HL-60 (cell line): ENCODE measurements around the gene ANKRD33B.

ENCODE experiments used
- DNase-seq, 2 experiments: peaks; one replicate each; pipeline ENCODE4 v3.0.0-alpha.2; 2010 to 2020; ENCODE audit warnings: low read depth in 1 of 2, low spot score in 1 of 2
- H3K27ac ChIP-seq: fragments of 250-450 bp; sonication (Bioruptor Pico); replicated peaks from 2 replicates; pipeline ENCODE4 v1.5.1; 2020; ENCODE audit warnings: mild to moderate bottlenecking, moderate library complexity
- H3K27me3 ChIP-seq: fragments of 250-450 bp; sonication (Bioruptor Pico); 2 replicates; pipeline ENCODE4 v1.5.1; 2021; ENCODE audit warnings: mild to moderate bottlenecking, moderate library complexity; ENCODE audit not compliant: insufficient read depth, poor library complexity, severe bottlenecking
- H3K4me3 ChIP-seq: replicated peaks from 2 replicates; pipeline ENCODE4 v1.5.1; 2011; ENCODE audit warnings: mild to moderate bottlenecking, control low read depth, low read length; ENCODE audit not compliant: insufficient read depth
- CTCF ChIP-seq: IDR thresholded peaks from one replicate; pipeline ENCODE4 v1.5.1; 2011; ENCODE audit warnings: low read length, control low read depth, inconsistent platforms; ENCODE audit not compliant: insufficient read depth
- GABPA ChIP-seq: IDR thresholded peaks from 2 replicates; pipeline ENCODE4 v1.6.1; 2012; ENCODE audit warnings: low read depth
- POLR2AphosphoS5 ChIP-seq: IDR thresholded peaks from 2 replicates; pipeline ENCODE4 v1.6.1; 2012; ENCODE audit warnings: low read depth
- REST ChIP-seq: IDR thresholded peaks from 2 replicates; pipeline ENCODE4 v1.6.1; 2012; ENCODE audit warnings: low read depth; ENCODE audit not compliant: insufficient replicate concordance
- SPI1 ChIP-seq: IDR thresholded peaks from 2 replicates; pipeline ENCODE4 v1.6.1; 2012; ENCODE audit warnings: low read depth, mild to moderate bottlenecking, borderline replicate concordance

Gene ANKRD33B

DNA sequence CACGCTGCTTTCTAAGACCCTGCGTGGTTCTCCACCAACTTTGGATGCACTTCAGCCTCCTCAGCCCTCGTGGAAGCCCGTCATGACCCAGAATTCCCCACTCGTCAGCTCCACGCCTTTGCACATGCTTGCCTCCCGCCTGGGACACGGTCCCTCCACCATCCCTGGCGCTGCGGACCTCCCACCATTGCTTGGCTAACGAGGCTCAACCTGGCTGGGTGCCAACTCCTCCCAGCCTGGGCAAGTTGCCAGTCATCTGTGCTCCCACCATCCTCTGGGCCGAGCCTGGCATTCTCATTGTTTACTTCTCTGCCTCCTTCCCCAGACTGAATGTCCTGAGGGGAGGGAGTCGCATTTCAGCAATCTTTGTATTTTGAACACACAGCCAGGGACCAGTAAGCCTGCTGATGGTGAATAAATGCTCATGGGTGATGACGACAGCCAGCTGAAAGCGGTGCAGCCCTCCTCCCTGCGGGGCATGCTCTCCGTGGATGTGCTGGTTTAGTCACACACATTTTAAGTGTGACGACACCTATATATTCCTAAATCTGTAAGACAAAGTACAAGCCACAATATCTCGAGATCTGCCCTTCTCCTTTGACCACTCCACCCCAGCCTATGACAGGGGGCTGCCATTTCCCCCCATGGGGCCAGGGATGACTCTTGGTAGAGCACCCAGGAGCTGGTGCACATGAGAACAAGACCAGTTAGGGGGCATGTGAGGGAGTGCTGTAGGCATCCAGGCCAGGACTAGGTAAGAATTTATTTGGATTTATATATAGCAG, 37.6 kb downstream of the ANKRD33B start:
- Histone ChIP-seq H3K4me3 (no peak overlapping the region), H3K27me3 (no peaks in the 10 kb centered on the region), H3K27ac (peak overlapping the region; percentile 24)
- DNase-seq, result peak in 1 of 2 experiments; percentile 54
- TF ChIP-seq CTCF (no peak), REST (no peak), POLR2AphosphoS5 (peak; percentile 59)

DNA sequence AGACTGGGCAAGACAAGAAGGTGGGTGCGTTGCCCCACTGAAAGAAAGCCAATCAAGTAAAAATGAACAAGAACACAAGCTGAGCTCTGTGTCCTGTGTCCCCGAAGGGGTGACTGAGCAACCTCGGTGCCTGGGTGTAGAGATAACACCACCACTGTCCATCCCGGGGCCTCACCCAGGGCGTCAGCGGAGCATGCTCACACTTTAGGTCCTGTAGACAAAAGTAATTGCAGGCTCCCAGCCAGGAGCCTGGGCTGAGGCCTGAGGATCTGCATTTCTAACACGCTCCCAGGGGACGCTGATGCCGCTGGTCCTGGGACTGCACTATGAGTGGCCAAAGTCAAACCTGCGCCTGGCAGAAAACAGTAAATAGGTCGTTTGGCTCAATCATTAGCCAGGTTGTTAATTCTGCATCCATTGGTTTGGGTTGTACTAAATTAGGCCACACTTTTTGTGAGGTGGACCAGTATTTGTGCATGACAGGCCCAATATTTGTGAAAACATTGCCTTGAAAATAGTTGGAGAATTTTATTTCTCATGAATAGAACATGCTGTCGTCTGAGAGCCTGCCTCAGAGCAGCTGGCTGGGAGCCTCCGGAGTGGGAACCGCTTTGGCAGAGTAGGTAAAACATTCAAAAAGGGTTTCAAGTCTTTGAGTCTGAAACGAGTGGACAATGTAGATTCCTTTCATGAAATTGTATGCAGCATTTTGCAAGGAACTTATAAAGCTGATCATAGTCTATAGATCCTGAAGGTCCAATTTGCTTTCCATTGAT, 38.3 kb downstream of the ANKRD33B start:
- H3K27ac ChIP-seq, result peak overlapping the region; percentile 24
- H3K27me3 ChIP-seq, result no peaks in the 10 kb centered on the region
- TF ChIP-seq REST (no peak), SPI1 (no peak), GABPA (no peak), POLR2AphosphoS5 (no peak), CTCF (no peak)
- DNase-seq, result no peak
- no peak overlapping the region for H3K4me3 ChIP-seq

GRCh38 chr5:10604975-10605374, 41.1 kb downstream of the ANKRD33B start:
- H3K27me3 ChIP-seq, result no peaks in the 10 kb centered on the region
- peak overlapping the region; percentile 94 for H3K27ac ChIP-seq
- no peak for DNase-seq

More at GRCh38 chr5:10604975-10605374, 41.1 kb downstream of the ANKRD33B start:
- H3K4me3 ChIP-seq, result no peak overlapping the region
- no peak for TF ChIP-seq GABPA
- TF ChIP-seq REST, result no peak
- no peak for TF ChIP-seq POLR2AphosphoS5
- no peak for TF ChIP-seq CTCF
- no peak for TF ChIP-seq SPI1
